WTC11 (cell line): Measurements from ENCODE around the gene CYBA.

Experiments used
- AFF4 ChIP-seq: sonication (generic); formaldehyde crosslinking; IDR thresholded peaks from 2 replicates; pipeline ENCODE4 v1.8.1; 2023; ENCODE audit warnings: mild to moderate bottlenecking, missing genetic modification reagents, borderline replicate concordance
- ATF2 ChIP-seq: sonication (generic); formaldehyde crosslinking; IDR thresholded peaks from 2 replicates; pipeline ENCODE4 v1.8.1; 2022; ENCODE audit warnings: low read depth, missing genetic modification reagents, borderline replicate concordance
- ATF3 ChIP-seq: sonication (generic); formaldehyde crosslinking; conservative IDR thresholded peaks from 2 replicates; pipeline ENCODE4 v1.8.1; 2022; ENCODE audit warnings: mild to moderate bottlenecking, missing genetic modification reagents
- CREB1 ChIP-seq: sonication (generic); formaldehyde crosslinking; IDR thresholded peaks from 2 replicates; pipeline ENCODE4 v1.8.0; 2023; ENCODE audit warnings: mild to moderate bottlenecking, missing genetic modification reagents
- CTCF ChIP-seq: fragments of 200-600 bp; IDR thresholded peaks from 2 replicates; pipeline ENCODE4 v1.8.0; 2022; ENCODE audit warnings: antibody characterized with exemption
- E2F5 ChIP-seq: sonication (generic); formaldehyde crosslinking; IDR thresholded peaks from 2 replicates; pipeline ENCODE4 v1.8.1; 2022; ENCODE audit warnings: mild to moderate bottlenecking, moderate library complexity, missing genetic modification reagents
- IRF1 ChIP-seq: sonication (generic); formaldehyde crosslinking; IDR thresholded peaks from 2 replicates; pipeline ENCODE4 v1.8.0; 2023; ENCODE audit warnings: missing genetic modification reagents
- JUN ChIP-seq: sonication (generic); formaldehyde crosslinking; IDR thresholded peaks from 2 replicates; pipeline ENCODE4 v1.8.0; 2023; ENCODE audit warnings: mild to moderate bottlenecking, missing genetic modification reagents
- MYBL2 ChIP-seq: sonication (generic); formaldehyde crosslinking; IDR thresholded peaks from 2 replicates; pipeline ENCODE4 v1.8.1; 2023; ENCODE audit warnings: mild to moderate bottlenecking, moderate library complexity, missing genetic modification reagents
- NR1H2 ChIP-seq: sonication (generic); formaldehyde crosslinking; IDR thresholded peaks from 2 replicates; pipeline ENCODE4 v1.9.0; 2021; ENCODE audit warnings: mild to moderate bottlenecking, moderate library complexity, missing genetic modification reagents
- NR3C1 ChIP-seq: sonication (generic); formaldehyde crosslinking; conservative IDR thresholded peaks from 2 replicates; pipeline ENCODE4 v1.8.1; 2023; ENCODE audit warnings: low read depth, mild to moderate bottlenecking, missing genetic modification reagents
- TCF7 ChIP-seq: sonication (generic); formaldehyde crosslinking; IDR thresholded peaks from 2 replicates; pipeline ENCODE4 v1.8.0; 2022; ENCODE audit warnings: mild to moderate bottlenecking, low read depth, missing genetic modification reagents, moderate library complexity
- USF1 ChIP-seq: sonication (generic); formaldehyde crosslinking; IDR thresholded peaks from 2 replicates; pipeline ENCODE4 v1.8.0; 2022; ENCODE audit warnings: mild to moderate bottlenecking, missing genetic modification reagents

GRCh38 chr16:88632587-88632930 is 18.3 kb downstream of the CYBA start:
- TF ChIP-seq CTCF (no peak), NR1H2 (no peak), USF1 (CRISPR knock-in tag) (no peak), TCF7 (no peak), MYBL2 (CRISPR knock-in tag) (no peak), AFF4 (no peak), JUN (CRISPR knock-in tag) (no peak), ATF3 (CRISPR knock-in tag) (no peak), IRF1 (CRISPR knock-in tag) (no peak), ATF2 (CRISPR knock-in tag) (no peak), CREB1 (CRISPR knock-in tag) (no peak), E2F5 (CRISPR knock-in tag) (no peak), NR3C1 (no peak)
